Measurements from ENCODE around the gene INVS.

GRCh38 chr9:100229561-100229960, 130.5 kb downstream of the INVS start:
- TF ChIP-seq CSDC2 (CRISPR knock-in tag; IDR thresholded peaks at IDR 0.05) (no peak), ZNF565 (CRISPR knock-in tag; conservative IDR thresholded peaks at IDR 0.05; ENCODE audit: low read depth) (no peak), SNAI2 (CRISPR knock-in tag; IDR thresholded peaks at IDR 0.05) (no peak), ISL1 (CRISPR knock-in tag; IDR thresholded peaks at IDR 0.05) (no peak), PPARA (CRISPR knock-in tag; IDR thresholded peaks at IDR 0.05; ENCODE audit: borderline replicate concordance) (no peak), RARB (CRISPR knock-in tag; IDR thresholded peaks at IDR 0.05) (no peak)

Measured in SK-N-SH treated with all-trans-retinoic acid at 6 μM for 48 hours (cell line).